ENCODE measurements around the gene NRBP1. TPM values are rescaled to one million over a fixed set of nuclear protein-coding genes. Genes with fewer than 3 reads are reported as not detected.

The NRBP1 gene
- total and polyA plus RNA-seq, 2 of the 8 experiments (the other 6 are each of a cell fraction or from before 2014, with no cell fraction given): 115 to 145 TPM

GRCh38 chr2:27380626-27381545 is 47.5 kb upstream of the NRBP1 start, which contains the start of gene ZNF513 (continued):
- TF ChIP-seq RBBP5 (IDR thresholded peaks at IDR 0.05; ENCODE audit: borderline replicate concordance, low read depth, low read length) (no peak), GTF2F1 (IDR thresholded peaks at IDR 0.05; ENCODE audit: borderline replicate concordance, low read depth, low read length) (no peak), SUZ12 (IDR thresholded peaks at IDR 0.05; ENCODE audit: low read length) (no peak), HDAC2 (IDR thresholded peaks at IDR 0.05; ENCODE audit: borderline replicate concordance in 1 of 2, low read depth in 2 of 2, low read length in 2 of 2) (peak in 1 of 2 experiments; percentile 52; a peak in 1 of 4 replicates), BRCA1 (IDR thresholded peaks at IDR 0.05; ENCODE audit: low read depth, low read length) (no peak), CHD7 (IDR thresholded peaks at IDR 0.05; ENCODE audit: insufficient replicate concordance, low read length) (no peak), NANOG (IDR thresholded peaks at IDR 0.05; ENCODE audit: insufficient read depth, low read depth, low read length, poor library complexity, severe bottlenecking) (peak; percentile 52), CBX8 (IDR thresholded peaks at IDR 0.05; ENCODE audit: borderline replicate concordance, low read depth, low read length) (no peak), POLR2AphosphoS5 (IDR thresholded peaks at IDR 0.05; ENCODE audit: low read depth, low read length) (peak; percentile 80)

All from H1 (cell line).